NCI-H82 treated with DMSO at 0.1 percent for 48 hours (cell line): Measurements from ENCODE around the gene INHBE.
"Not testable (repeated sequence)": the region's sequence is repeated elsewhere in the genome, so short reads cannot be mapped to it uniquely, and the experiment has no call there.

Experiments
- DNase-seq: peaks from one replicate; lab custom pipeline; 2025; ENCODE audit not compliant: unreplicated experiment; lab: John Stamatoyannopoulos, UW

INHBE gene

DNA sequence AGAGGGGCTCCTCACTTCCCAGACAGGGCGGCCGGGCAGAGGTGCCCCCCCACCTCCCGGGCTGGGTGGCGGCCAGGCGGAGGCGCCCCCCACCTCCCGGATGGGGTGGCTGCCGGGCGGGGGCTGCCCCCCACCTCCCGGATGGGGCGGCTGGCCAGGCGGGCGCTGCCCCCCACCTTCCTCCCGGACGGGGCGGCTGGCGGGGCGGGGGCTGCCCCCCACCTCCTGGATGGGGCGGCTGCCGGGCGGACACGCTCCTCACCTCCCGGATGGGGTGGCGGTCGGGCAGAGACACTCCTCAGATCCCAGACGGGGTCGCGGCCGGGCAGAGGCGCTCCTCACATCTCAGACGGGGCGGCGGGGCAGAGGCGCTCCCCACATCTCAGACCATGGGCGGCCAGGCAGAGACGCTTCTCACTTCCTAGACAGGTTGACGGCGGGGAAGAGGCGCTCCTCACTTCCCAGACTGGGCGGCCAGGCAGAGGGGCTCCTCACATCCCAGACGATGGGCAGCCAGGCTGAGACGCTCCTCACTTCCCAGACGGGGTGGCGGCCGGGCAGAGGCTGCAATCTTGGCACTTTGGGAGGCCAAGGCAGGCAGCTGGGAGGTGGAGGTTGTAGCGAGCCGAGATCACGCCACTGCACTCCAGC, 40.1 kb downstream of the INHBE start:
- not testable (repeated sequence) for DNase-seq

DNA sequence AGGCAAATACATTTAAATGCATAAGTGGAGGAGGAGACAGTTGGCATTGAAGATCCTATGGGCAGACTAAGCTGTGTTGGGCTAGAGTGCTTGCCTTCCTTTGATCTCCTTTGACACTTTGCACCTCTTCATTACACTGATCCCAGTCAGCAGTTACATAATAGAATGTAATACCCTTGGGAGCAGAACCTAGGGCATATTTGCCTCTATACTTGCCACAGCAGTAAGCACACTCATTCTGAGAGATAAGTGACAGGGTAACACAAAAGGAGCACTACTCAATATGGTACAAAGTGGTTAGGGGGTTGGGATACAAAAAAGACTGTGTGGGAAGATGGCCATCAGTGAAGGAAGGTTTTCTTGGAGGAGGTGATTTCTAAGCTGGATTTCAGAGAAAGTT, 41.7 kb downstream of the INHBE start:
- DNase-seq = no peak

DNA sequence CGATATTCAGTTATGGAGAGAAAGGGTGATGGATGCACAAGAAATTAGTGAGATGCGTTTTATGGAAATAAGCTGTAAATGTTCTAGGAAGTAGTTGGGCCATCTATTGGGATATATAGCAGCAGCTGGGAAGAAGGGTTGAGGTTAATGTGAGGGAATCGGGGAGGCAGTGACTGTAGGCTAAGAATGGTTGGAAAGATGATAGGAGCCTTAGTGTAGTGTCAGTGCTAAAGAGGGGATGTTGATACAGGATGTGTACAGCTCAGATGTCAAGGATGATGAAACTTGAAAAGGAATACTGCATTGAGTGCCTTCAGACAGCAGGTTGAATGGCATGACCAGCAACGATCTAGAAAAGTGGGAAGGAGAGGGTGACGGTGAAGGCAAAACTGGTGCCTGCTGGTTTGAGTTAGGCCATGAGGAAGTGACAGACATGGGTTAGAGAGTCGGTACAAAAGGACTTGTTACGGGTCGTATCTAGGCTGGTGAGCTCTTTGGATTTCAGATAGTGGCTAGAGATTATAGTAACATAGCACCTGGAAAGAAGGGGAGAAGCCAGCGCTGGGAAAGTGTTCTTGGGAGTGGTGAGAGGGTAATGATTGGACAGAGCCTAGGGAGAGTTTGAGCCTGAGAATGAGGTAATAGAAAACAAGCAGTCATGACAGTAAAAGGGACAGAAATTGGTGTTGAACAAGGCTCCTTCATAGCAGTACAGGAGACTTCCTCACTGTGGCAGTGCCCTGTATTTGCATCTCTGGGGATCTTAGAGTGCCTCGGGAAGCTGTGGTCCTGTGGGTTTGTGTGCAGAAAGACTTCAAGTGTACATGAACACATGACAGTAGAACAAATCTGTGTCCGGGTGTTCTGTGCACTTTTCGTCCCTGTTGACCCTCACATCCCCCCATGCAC, 42.4 kb downstream of the INHBE start:
- no peak for DNase-seq

DNA sequence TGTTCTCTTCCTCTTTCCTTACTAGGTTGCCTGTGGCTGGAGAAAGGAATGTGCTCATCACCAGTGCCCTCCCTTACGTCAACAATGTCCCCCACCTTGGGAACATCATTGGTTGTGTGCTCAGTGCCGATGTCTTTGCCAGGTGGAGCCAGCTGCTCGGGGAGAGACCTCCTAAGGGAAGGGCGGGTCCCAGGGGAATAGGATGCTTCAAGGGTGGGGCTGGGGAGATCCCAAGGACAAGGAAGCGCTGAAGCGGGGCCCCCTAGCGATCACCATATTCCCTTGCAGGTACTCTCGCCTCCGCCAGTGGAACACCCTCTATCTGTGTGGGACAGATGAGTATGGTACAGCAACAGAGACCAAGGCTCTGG, 43.0 kb downstream of the INHBE start:
- DNase-seq = no peak

DNA sequence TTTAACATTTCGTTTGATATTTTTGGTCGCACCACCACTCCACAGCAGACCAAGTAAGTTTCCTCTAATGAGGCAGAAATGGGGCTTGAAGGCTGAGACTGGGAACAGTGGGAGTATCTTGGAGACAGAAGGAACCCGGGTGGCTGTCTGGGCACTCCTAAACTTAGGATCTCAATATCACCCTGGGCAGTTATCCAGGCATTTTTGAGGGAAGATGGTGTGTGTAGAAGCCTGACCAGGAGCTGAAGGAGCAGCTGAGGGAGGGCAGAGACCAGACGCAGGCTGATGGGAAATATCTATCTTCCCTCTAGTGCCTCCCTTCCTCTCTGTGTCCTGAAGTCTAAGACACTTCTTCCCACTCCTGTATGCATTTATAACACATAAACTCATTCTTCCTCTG, 43.5 kb downstream of the INHBE start:
- DNase-seq = no peak

DNA sequence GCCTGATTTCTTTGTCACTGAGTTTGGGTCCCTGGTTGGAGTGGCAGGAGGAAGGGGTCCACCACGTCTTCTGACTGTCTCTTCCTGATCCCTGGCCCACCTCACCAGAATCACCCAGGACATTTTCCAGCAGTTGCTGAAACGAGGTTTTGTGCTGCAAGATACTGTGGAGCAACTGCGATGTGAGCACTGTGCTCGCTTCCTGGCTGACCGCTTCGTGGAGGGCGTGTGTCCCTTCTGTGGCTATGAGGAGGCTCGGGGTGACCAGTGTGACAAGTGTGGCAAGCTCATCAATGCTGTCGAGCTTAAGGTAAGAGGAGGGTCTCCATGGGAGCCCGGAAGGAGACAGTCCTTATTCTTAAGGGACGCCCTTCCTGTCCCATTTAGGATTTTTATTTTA, 45.1 kb downstream of the INHBE start:
- DNase-seq = no peak

DNA sequence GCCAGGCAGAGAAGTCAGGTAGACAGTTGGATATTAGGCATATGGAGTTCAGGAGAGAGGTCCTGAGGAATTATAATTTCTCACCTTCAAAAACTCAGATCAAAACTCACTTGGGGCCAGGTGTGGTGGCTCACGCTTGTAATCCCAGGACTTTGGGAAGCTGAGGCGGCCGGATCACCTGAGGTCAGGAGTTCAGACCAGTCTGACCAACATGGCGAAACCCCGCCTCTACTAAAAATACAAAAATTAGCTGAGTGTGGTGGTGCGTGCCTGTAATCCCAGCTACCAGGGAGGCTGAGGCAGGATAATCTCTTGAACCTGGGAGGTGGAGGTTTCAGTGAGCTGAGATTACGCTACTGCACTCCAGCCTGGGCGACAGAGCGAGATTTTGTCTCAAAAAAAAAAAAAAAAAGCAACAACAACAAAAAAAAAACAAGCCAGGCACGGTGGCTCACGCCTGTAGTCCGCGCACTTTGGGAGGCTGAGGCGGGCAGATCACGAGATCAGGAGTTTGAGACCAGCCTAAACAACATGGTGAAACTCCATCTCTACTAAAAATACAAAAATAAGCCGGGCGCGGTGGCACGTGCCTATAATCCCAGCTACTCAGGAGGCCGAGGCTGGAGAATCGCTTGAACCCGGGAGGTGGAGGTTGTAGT, 47.3 kb downstream of the INHBE start:
- DNase-seq = not testable (repeated sequence)

DNA sequence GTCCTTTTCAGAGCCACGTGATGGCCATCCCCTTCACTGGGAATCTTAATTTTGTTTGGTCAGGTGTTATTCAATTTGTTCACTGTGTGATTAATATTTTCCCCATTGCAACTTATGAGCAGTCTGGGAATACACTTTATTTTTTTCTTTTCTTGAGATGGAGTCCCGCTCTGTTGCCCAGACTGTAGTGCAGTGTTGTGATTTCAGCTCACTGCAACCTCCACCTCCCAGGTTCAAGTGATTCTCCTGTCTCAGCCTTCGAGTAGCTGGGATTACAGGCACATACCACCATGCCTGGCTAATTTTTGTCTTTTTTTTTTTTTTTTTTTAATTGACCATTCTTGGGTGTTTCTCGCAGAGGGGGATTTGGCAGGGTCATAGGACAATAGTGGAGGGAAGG, 51.4 kb downstream of the INHBE start:
- DNase-seq = not testable (repeated sequence)
